Bronchial epithelial cell (primary cell): ENCODE results near the gene EPB41L4A. TPM values are rescaled to one million over a fixed set of nuclear protein-coding genes. Genes with fewer than 3 reads are reported as not detected.

Experiments used
- DNase-seq: peaks from one replicate; pipeline ENCODE4 v3.0.0-alpha.2; 2010; ENCODE audit warnings: low read depth
- FAIRE-seq: peaks from 2 replicates; lab custom pipeline; 2011; peaks lifted over from hg19 to GRCh38; lab: Jason Lieb, UNC
- H3K27me3 ChIP-seq: 2 replicates; pipeline ENCODE4 v1.5.1; 2011; ENCODE audit warnings: low read length; ENCODE audit not compliant: control insufficient read depth, insufficient read depth
- H3K36me3 ChIP-seq: 2 replicates; pipeline ENCODE4 v1.5.1; 2011; ENCODE audit warnings: low read length; ENCODE audit not compliant: control insufficient read depth, insufficient read depth
- H3K4me3 ChIP-seq: 2 replicates; pipeline ENCODE4 v1.5.1; 2011; ENCODE audit warnings: mild to moderate bottlenecking, low read depth, low read length, control low read depth
- total RNA-seq: library from RNA; depleted of rRNA; stranded (reverse); fragments of >200 nt; gene quantifications from 2 replicates; pipeline ENCODE4 v1.2.1, GENCODE V29; 2014
- TF ChIP-seq, protein P1 (sequence below): IDR thresholded peaks from 2 replicates; pipeline ENCODE4 v1.5.1; 2011; ENCODE audit warnings: mild to moderate bottlenecking, moderate library complexity, low read length, control low read depth, inconsistent platforms; ENCODE audit not compliant: insufficient read depth, severe bottlenecking

Gene EPB41L4A
- total RNA-seq, 1 donor from 2014 or later = 5.3 TPM

DNA sequence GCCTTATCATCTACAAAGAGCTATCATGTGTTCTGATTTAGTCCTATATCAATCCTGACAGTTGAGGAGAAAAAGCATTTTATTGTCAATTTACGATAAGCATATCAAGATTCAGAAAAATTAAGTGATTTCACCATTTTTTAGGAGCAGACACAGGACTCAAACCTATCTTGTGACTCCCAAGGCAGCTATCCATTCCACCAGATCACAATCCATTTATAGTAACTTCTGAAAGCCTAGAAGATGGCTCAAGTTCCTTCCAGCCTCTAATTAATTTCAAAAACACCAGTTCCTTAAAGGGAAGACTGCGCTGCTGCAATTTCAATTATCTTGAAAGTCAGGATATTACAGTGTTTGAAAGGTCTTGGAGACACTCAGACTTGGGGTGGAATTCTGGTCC lies 114.3 kb downstream of the EPB41L4A start:
- Histone ChIP-seq H3K4me3 (no peak overlapping the region), H3K27me3 (no peaks in the 10 kb centered on the region), H3K36me3 (no peaks in the 10 kb centered on the region)
- TF ChIP-seq, protein P1, sequence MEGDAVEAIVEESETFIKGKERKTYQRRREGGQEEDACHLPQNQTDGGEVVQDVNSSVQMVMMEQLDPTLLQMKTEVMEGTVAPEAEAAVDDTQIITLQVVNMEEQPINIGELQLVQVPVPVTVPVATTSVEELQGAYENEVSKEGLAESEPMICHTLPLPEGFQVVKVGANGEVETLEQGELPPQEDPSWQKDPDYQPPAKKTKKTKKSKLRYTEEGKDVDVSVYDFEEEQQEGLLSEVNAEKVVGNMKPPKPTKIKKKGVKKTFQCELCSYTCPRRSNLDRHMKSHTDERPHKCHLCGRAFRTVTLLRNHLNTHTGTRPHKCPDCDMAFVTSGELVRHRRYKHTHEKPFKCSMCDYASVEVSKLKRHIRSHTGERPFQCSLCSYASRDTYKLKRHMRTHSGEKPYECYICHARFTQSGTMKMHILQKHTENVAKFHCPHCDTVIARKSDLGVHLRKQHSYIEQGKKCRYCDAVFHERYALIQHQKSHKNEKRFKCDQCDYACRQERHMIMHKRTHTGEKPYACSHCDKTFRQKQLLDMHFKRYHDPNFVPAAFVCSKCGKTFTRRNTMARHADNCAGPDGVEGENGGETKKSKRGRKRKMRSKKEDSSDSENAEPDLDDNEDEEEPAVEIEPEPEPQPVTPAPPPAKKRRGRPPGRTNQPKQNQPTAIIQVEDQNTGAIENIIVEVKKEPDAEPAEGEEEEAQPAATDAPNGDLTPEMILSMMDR = no peak
- FAIRE-seq (no peak), DNase-seq (no peak)

DNA sequence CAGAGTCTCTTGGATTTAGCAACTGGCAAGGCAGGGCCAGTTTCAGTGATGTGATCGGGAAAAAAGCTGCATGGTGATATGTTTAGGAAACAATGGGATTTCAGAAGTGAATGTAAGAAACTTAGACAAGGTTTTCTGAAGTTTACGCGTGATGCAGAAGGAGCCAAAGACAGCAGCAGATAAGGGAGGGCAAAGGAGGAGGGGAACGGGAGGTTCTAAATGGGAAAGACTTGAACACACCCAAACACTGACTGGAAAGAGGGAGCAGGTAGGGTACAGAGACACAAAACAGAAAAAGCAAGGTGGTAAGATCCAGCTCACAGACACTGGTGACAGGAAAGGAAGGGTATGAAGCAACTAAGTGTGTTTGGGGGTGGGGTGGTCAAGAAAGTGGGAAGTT lies 115.4 kb downstream of the EPB41L4A start:
- TF ChIP-seq, protein P1 = no peak
- Histone ChIP-seq H3K36me3 (no peaks in the 10 kb centered on the region), H3K4me3 (no peak overlapping the region), H3K27me3 (no peaks in the 10 kb centered on the region)
- DNase-seq = no peak
- no peak for FAIRE-seq

DNA sequence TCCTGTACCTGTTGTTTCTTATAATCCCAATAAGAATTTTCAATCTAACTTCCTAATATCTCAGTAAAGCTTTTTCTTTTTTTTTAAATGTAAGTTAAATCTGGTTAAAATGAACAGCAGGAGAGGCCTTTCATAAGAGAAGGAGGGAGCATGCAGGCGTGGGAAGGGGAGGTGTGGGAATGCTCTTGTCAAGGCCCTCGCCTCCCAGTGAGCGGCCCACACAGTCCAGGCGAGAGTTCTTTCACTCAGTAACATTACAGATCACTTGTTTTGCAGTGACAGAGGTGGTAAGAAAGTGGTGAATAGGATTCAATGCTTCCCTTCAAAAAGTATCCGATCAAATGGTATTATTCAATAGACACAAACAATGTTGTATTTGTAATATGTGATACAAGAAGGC lies 125.0 kb downstream of the EPB41L4A start:
- Histone ChIP-seq H3K4me3 (no peak overlapping the region), H3K36me3 (no peaks in the 10 kb centered on the region), H3K27me3 (no peaks in the 10 kb centered on the region)
- DNase-seq = no peak
- no peak for FAIRE-seq
- TF ChIP-seq, protein P1 = no peak

DNA sequence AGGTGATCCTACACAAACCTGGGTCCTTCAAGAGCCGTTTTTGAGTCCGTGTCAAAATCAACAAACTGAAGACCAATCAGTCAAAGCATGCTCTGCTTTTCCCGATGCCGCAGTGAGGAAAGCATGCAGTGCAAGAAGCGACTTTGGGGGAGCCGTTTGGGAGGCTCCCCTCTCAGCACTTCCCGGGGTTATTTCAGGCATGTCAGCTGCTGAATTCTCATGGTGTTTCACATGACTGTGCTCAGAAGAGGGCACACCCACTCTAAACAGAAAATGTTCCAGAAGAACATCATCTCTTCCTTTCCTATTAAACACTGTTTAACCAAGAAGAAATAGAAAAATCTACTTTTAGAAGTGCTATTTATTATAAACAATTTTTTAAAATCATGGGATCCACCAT lies 125.5 kb downstream of the EPB41L4A start:
- DNase-seq (no peak), FAIRE-seq (no peak)
- Histone ChIP-seq H3K36me3 (no peaks in the 10 kb centered on the region), H3K4me3 (no peak overlapping the region), H3K27me3 (no peaks in the 10 kb centered on the region)
- TF ChIP-seq, protein P1 = no peak

DNA sequence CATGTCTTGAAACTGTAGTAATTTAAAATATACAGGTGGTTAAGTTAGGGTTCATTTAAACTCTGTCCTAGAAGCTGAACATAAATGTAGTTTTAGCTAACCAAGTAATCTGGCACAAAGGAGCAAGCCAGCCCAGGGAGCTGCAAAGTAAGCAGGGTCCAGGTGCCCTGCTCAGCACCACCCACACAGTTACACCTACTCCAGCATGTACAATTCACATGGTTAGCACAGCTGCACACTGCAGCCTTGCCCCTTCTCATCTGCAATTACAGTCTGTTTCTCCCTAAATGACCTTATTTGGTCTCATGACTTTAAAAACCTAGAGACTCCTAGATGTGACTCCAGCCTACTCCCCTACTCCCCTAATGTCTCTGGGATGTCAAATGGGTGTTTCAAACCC lies 128.4 kb downstream of the EPB41L4A start:
- Histone ChIP-seq H3K27me3 (no peaks in the 10 kb centered on the region), H3K36me3 (no peaks in the 10 kb centered on the region), H3K4me3 (no peak overlapping the region)
- DNase-seq (no peak), FAIRE-seq (no peak)
- TF ChIP-seq, protein P1 = no peak

DNA sequence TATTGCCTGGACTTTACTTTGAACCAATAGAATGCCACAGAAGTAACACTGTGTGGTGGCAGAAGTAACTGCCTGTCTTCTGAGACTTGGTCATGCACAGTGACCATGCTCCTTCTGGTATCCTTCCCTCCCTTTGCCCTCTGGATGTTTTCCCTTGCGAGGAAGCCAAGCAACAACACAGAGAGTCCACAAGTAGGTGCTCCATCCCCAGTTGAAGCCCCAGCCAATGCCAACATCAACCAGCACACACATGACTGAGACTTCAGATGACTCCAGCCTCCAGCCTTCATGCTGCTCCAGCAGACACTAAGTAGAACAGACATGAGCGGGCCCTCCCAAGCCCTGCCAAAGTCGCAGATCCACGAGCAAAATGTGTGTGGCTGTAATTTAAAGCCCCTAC lies 129.6 kb downstream of the EPB41L4A start:
- H3K4me3 ChIP-seq = no peak overlapping the region
- H3K36me3 ChIP-seq = no peaks in the 10 kb centered on the region
- H3K27me3 ChIP-seq = no peaks in the 10 kb centered on the region
- DNase-seq = no peak
- no peak for FAIRE-seq
- TF ChIP-seq, protein P1 = no peak
